CD4-positive, alpha-beta T cell treated with Interleukin-2 at 100 ng/mL for 4 hours (primary cell): ENCODE results near the gene PRXL2A.

ENCODE experiments used
- DNase-seq: peaks from one replicate; pipeline ENCODE4 v3.0.0-alpha.2; 2020; ENCODE audit warnings: low spot score

Gene PRXL2A

GRCh38 chr10:80444646-80445319, 36.4 kb downstream of the PRXL2A start:
- DNase-seq = peak; percentile 80

GRCh38 chr10:80447436-80448190, 39.3 kb downstream of the PRXL2A start:
- no peak for DNase-seq

- DNase-seq = no peak
These were observed 40.0 kb downstream of the PRXL2A start for GRCh38 chr10:80448209-80448942.

GRCh38 chr10:80449520-80449919, 41.2 kb downstream of the PRXL2A start:
- no peak for DNase-seq

GRCh38 chr10:80451132-80451531, 42.8 kb downstream of the PRXL2A start:
- DNase-seq = no peak

- DNase-seq = no peak
These were observed 43.7 kb downstream of the PRXL2A start for GRCh38 chr10:80452069-80452468.

- no peak for DNase-seq
These were observed 44.3 kb downstream of the PRXL2A start for GRCh38 chr10:80452640-80453039.

GRCh38 chr10:80453056-80453841, 44.9 kb downstream of the PRXL2A start:
- DNase-seq = no peak

- peak; percentile 77 for DNase-seq
These were observed 45.6 kb downstream of the PRXL2A start, which contains the start of gene TSPAN14 for GRCh38 chr10:80453842-80454512. Gene TSPAN14 (plus strand): TSS chr10:80454310. CDS start chr10:80489234, 34,924 bp downstream.

GRCh38 chr10:80454513-80455460, 46.4 kb downstream of the PRXL2A start:
- no peak for DNase-seq

- DNase-seq = no peak
These were observed 47.4 kb downstream of the PRXL2A start for GRCh38 chr10:80455461-80456349.

GRCh38 chr10:80457554-80458262, 49.4 kb downstream of the PRXL2A start:
- DNase-seq = no peak

- DNase-seq = no peak
These were observed 49.9 kb downstream of the PRXL2A start for GRCh38 chr10:80458263-80458625.

GRCh38 chr10:80458638-80459037, 50.3 kb downstream of the PRXL2A start:
- DNase-seq = no peak

- peak; percentile 86 for DNase-seq
These were observed 50.9 kb downstream of the PRXL2A start for GRCh38 chr10:80459047-80459865.

GRCh38 chr10:80460399-80461207, 52.3 kb downstream of the PRXL2A start:
- no peak for DNase-seq
